ENCODE results near the gene NCAM1.
"Not testable (repeated sequence)": the region's sequence is repeated elsewhere in the genome, so short reads cannot be mapped to it uniquely, and the experiment has no call there.

Gene NCAM1

DNA sequence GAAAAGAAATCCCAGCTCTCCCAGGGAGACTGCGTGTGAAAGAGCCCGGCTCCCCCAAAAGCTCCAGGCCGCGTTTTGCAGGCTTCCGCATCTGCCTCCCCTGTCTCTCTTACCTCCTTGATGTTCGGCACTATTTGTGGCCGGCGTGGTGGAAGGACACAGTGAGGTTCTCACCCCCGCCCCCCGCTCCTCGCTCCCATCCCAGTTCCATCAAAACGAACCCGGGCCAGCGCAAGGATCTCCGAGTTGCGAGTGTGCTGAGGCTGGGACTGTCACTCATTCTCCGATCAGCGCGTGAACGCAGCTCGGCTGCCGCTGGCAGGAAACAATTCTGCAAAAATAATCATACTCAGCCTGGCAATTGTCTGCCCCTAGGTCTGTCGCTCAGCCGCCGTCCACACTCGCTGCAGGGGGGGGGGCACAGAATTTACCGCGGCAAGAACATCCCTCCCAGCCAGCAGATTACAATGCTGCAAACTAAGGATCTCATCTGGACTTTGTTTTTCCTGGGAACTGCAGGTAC is at the start of gene NCAM1:
TSS of gene NCAM1 (plus strand) at position 275 of the 523 bp plus-strand sequence.
- DNase-seq (ENCODE audit: low spot score) = no peak

DNA sequence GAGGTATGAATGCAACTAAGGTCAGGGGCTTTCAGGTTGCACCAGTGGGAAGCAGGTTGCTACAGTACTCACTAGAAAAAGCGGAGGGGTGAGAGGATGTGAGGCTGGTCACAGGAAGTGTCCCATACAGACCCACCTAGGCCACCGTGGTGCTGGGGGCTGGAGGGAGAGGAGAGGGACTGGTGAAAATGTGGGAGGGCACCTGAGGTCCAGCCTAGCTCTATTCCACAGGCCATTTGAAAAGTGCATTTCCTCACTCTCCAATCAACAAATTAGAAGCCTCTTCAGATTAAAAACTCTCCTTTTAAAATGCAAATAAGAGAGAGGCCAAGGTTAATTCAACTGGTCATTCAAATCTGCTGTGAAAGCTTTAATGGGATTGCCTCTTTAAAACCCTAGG is 38.6 kb upstream of the NCAM1 start:
- no peak for DNase-seq (ENCODE audit: low spot score)

DNA sequence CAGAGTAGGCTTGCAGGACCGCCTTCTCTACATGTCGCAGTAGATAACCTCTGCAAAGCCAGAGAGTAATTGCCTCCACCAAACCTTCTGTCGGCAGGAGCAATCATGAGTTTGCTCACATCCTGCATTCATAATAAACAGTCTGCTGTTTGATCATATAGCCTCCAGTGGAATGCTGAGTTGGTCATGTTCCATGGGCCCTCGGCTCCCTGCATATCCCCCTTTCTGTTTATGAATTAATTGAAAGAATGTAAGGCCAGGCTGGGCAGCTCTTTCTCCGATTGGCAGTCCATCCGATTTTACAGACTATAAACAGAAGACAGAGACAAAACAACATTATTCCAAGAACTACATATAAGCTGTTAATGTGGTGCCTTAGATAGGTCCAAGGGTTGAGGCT is 36.4 kb upstream of the NCAM1 start:
- DNase-seq (ENCODE audit: low spot score) = not testable (repeated sequence)

DNA sequence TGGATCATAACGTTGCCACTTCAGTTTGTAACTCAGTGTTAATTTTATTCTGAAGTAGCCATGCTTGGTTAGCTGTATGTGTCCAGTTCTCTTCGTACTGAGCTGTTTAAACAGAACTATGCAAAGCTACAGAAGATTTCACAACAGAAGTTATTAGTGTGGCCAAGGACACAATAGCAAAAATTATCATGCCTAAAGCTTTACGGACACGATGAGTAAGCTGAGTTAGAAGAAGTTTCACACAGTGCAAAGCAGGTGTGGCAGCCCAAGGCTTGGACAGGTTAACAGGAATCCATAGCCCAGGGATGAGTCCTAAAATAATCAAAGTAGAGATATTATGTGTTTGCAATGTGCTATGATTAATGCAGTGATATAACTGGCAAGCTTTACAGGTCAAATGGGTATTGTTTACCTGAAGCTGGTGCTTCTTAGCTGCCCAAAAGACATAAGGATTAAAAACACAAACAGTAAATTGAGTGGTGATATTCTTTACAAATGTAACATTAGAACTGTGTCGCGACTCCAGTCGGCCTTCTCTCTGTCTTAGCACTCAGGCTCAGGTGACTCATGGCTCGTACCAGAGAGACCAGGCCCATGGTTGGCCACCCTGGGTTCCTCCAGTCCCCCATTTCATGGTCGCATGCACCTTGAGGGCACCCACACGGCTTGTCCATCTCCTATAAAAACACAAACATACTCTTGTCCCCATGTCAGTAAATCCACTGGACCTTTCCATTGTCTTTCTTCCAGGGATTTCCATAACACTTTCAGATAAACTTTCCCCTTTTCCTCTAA is 35.5 kb upstream of the NCAM1 start:
- no peak for DNase-seq (ENCODE audit: low spot score)

DNA sequence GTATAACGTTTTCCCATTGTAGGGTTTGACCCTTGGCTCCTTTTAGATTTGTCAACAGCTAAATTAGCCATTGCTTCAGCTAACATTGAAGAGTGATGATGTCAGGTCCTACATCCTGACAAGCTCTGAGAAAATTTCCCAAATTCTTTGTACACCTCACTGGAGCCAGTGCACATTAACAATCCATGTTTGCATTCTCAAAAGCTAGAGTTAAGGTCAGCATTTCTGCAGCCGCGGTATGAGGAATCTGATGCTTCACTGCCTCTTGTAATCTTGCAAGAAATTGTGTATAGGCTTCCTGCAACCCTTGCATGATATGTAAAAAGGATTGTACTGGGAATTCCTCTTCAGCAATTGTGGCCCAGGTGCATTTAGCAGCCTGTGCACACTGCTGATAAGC is 33.1 kb upstream of the NCAM1 start:
- no peak for DNase-seq (ENCODE audit: low spot score)

DNA sequence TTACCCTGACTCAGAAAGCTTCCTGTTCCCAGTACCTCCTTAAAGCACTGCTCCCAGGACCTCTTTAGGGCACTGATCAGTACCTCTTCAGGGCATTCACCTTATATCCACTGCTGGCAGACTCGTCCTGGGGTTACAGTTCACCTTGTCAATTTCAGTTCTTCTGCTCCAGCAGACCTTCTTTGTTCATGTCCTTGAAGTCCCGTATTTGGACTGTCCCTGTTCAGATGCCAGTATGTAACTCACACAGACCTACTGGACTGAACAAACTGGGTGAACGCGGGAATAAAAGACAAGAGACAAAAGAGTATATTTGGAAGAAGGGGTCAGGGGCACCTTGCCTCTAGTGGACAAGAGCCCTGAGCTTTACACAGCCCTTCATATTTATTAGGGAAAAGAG is 31.8 kb upstream of the NCAM1 start:
- no peak for DNase-seq (ENCODE audit: low spot score)

DNA sequence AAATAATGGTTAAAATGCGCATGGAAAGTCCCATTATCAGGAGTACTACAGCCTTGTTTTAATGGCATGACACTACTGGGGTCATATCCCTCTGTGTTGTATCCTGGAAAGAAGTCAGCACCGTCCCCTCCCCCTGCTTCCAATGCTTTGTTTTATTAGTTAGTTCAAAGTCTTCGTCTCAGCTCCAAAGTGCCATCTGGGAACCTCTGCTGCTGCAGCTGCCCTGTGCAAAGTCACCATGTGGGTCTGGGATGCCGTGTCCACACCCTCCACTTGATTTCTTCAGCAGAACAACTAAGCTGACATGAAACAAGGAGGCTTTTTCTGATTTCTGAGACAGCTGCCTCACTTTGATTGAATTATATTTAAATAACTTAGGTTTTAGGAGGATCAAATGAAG is 29.5 kb upstream of the NCAM1 start:
- DNase-seq (ENCODE audit: low spot score) = no peak

DNA sequence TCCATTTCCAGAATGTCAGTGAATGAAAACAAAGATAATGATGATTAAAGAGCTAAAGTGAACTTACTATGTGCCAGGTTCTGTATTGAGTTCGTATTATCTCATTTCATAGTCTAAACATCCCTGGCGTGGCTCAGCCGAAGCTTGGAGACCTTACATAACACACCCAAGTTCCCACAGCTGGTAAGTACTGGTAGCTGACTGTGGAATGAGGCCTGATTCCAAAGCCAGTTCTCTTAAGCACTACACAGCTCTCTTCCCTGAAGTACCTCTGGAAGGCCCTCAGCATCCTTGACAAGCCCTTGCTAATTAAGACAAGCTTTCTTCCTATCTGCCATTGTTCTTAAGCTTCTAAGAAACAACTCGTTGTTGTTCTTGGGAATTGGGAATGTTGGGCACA is 28.6 kb upstream of the NCAM1 start:
- no peak for DNase-seq (ENCODE audit: low spot score)

DNA sequence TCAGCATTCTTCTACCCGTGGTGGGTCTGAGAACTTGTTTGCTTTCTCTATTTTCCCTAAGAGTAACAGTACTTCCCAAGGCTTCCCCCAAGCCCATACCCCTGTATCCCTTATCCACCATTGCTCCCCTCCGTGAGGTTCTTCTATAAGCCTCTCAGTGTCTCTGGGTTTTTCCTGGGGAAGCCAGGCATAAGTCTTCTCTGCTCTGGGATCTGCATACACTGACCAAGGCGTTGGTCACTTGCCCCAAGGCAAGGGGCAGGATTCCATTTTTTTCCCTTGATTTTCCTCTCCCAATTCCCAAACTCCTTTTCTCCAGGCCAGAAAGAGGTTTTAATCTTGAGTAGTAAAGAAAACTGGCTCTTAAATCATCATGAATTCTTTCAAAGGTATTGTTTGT is 27.2 kb upstream of the NCAM1 start:
- DNase-seq (ENCODE audit: low spot score) = no peak

DNA sequence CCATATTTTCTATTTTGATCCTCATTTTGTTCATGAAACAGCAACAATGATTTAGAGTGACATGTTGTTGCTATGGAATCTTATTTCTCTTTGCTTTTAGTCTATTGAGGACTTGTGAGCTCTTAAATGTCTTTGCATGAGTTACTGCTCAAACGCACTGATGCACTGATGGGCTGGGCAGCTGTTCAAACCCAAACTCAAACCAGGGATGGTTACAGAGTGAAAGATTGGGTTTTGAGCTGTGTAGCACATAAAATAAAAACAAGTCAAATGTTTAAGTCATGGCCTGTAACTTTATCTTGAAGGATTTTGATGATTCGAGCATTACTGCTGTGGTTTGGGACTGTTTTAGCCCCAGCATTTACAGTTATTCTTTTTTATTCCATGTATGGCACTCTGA is 20.1 kb upstream of the NCAM1 start:
- DNase-seq (ENCODE audit: low spot score) = no peak

DNA sequence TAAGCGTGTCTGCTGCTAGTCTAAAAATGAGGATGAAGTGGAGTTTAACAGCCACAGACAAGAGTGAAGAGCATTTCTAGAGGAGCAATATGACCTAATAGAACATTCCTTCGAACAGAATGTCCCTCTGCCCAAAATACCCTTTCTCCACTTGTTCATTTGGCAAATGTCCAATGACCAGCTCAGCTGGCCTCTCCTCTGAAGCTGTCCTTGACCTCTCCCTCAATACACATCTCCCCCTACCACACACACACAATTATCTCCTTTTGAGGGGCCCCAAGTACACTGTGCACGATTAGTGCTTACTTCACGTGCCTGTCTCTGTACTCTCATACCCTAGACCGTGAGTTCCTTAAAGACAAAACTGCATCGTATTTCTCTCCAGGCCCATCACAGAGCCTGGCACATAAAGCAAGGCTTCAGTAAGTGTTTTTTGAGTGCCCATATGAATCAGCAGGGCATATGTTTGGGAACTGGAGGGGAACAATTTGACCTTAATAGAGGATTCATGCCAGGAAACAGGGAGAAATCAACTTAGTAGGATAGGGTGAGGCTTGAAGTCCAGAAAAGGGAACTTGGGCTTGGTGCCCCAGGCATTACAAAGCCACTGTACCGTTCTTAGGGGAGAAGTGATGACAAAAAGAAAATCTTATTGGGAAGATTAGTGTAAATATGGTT is 18.1 kb upstream of the NCAM1 start:
- no peak for DNase-seq (ENCODE audit: low spot score)

DNA sequence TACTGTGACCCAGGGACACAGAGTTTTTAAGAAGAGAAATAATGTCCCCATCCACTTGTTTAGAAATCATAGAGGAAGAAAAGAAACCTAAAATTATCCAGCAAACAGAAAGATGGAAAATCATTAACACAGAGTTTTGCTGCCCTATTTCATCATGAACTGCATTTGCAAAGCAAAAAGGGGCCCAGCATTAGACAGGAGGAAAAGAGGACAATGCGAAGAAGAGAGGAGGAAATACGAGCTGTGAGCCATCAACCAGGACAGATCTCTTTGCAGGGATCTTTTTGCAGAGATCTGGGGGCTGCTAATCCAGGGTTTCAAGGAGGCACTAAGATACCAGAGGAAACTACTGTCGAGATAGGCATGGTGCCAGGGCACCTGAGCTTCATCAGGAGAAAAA is 14.4 kb upstream of the NCAM1 start:
- DNase-seq (ENCODE audit: low spot score) = no peak

DNA sequence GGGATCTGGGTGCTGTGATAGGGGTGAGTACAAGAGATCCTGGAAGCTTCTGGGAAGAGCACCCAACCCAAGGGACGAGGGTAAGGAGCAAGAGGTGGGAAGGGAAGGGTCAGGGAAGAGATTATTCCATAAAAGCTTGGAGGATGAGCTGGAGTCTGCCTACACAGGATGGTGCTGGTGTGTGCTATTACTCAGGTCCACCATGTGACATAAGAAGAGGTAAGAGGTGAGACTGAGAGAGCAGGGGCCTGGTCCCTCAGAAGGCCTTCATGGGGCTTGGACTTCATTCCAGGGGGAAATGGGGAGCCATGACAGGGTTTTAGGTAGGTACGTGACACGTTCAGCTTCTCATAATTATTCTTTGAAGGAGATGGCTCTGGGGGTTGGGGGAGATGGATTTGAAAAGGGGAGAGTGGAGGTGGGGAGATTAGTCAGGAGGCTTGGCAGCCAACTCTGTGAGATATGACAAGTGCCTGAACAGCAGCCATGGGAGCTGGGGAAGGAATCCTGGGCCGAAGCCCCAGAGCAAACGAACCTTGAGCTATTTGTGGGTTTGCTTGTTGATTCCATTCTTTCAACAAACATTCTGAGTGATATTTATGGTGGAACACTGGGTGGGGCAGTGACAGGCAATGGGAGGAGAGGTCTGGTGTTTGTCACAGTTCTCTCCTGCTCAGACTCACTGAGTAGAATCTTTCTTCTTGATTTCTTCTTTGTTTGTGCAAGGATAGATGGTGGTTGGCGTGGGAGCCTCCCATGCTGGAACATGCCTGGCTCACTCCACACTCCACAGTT is 11.2 kb upstream of the NCAM1 start:
- no peak for DNase-seq (ENCODE audit: low spot score)

DNA sequence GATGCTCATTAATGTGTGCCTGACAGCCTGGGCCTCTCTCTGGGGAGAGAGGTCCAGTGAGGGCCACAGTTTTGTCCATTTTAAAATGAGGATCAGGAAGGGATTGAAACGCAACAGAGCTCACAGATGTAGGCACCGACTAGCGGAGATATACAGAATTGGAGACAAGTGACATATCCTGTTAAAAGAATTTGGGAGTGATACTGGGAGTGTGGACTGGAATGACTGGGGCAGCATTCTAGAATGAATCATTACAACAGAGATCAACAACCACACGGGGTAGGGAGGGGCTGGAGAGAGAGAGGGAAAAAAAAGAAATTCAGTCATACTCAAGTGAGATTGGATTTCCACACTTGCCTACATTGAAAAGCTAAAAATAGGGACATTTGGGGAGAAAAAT is 2.5 kb upstream of the NCAM1 start:
- no peak for DNase-seq (ENCODE audit: low spot score)

DNA sequence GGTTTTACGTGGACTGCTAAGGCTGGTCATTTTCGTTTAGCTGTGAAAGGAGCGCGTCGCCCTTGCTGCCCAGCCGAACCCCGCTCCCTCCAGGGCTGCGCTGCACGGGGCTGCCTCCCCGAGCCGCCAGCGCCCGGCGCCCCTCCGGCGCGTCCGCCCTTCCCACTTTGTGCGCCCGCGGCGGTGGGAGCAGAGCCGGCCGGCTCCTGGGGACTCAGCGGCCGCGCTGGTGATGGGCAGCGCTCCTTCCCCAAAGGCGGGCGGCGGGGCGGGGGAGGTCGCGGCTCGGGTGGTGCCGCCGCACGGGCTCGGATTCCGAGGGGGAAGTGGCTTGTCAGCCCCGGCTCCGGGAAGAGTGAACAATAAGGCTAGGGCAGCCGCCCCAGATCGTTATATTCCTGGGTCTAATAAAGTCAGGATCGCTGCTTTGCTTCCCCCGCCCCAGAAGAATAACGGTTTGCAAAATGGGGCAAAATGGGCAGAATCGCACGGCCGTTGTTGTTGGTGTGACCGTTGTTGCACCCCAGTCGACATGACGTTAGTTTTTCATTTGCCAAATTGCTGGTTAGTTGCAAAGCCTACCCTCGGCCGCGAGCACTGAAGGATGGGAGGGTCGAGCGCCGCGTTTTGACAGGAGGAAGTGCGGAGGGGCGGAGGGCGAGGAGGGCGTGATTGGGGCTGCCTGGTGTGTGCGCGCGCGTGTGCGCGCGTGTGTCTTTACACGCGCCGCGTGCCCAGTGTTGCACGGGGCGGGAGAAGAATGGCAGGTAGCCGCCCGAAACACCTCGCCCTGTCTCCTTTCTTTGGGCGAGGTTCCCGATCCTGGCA is 745 bp downstream of the NCAM1 start:
- DNase-seq (ENCODE audit: low spot score) = no peak

DNA sequence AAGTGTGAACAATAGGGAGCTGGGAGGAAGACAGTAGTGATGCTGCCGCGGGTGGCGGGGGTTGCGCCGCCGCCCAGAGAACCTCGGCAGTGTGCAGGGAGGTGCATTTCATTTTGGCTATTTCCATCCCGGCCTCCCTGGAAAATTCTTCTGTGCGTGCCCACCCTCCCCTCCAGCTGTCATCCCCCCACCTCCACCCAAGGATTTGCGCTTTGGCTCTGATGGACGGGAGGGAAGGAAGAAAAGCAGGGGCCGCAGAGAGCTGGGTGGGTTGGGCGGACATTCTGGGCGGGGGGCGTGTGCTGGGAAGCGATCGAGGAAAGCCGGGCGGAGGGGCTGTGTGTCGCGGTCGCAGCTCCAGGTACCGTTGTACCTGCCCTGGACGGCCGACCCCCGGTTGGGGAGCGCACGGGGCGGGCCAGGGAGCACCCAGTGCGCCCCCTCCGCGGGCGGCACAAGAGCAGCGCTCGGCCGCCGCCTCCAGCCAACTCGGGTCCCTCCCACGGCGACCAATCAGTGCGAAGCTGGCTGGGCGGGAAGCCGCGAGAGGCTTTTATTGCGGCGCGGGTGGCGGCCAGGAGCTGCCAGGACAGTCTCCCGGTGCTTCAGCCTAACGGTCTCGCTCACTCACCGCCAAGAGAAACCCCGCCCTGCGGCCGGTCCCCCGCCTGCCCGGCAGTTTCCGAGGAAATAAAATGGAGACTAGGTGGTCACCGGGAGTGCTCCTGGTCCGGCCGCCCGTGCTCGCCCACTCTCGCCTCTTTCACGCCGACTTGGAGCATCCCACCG is 1.6 kb downstream of the NCAM1 start:
- no peak for DNase-seq (ENCODE audit: low spot score)

DNA sequence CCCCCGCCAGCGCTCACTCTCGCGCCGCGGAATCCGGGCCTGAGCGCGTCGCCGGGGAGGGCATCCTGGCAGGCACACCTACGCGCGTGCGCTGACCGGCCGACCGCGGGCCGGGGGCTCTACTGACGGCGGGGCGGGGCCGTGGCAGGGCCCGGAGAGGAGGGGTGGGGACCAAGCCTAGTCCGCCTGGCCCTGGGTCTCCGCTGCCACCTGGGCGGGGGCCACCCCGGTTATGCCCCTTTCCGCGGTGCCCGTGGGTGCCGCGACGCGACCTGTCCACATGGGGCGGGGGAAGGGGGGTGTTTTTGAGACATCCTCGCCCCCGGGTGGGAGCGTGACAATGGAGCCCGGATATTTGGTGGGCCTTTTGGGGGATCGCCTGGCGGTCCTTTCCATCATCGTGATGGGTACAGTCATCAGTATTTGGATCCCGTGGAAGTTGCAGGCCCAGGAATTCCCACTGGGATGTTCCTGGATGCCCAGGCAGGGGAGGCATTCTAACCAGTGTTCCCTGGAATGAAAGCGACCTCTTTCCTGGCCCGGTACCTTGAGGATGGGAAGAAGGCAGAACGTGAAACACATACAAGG is 2.2 kb downstream of the NCAM1 start:
- DNase-seq (ENCODE audit: low spot score) = no peak

DNA sequence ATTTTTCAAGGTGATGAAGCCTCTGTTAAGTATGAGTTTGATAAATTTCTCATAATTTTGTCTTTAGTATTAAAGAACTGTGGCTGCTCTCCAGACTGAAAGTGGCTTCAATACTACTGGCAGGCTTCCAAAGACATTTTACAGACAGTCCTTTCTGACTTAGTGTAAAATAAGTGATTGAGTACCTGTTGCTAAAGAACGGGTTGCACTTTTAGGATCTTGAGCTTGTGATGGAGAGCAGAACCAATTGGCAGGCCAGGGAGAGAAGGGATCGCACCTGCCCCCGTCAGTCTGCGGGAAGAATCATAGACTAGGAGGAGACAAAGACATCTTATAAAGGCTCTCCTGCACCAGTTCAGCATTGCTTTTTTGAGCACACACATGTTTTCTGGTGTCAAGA is 4.4 kb downstream of the NCAM1 start:
- no peak for DNase-seq (ENCODE audit: low spot score)

DNA sequence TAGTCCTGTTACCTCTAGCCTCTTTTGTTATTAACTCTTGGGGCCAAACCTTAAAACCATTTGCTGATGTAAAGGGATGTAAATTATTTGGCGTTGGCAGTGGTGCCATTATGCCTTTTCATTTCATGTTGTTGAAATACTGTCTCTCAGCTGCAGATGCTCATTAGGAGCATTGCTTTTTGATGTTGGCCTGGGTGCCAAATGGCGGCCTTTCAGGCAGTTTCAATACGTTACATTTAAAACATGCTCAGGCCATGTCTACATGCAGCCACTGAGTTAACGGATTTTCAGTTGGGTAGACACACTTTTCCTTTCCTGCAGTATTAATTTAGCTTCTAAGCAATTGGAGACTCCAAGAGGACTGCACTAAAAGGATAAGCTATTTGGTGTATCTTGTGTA is 5.3 kb downstream of the NCAM1 start:
- DNase-seq (ENCODE audit: low spot score) = no peak

DNA sequence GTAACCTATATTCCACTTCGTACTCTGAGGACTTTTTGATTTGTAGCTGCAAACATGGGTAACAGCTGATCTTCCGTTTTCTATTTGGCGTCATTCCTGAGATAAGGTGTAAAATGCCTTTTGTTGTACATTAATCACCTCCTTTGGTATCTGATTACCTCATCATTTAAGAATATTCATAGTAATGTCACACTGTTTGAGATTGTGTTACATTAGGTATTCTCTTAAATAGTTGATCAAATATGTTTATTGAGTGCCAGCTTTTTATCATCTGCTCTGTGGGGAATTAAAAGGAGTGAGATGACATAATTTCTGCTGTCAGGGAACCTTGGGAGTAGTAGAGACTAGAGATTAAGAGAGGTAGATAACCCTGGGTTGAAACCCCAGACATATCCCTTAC is 5.9 kb downstream of the NCAM1 start:
- no peak for DNase-seq (ENCODE audit: low spot score)

All from hematopoietic multipotent progenitor cell treated with erythropoietin and hydrocortisone succinate and interleukin-3 and kit ligand, for 17 days (in vitro differentiated cells).